ENCODE data around the gene SPATA32. TPM values are rescaled to one million over a fixed set of nuclear protein-coding genes. Genes with fewer than 3 reads are reported as not detected.
A peak's percentile ranks its signal among the peaks of the same experiment; 100 is the strongest.

The SPATA32 gene
- total RNA-seq, 2 donors from 2014 or later = 1.0 TPM; not detected in 1

DNA sequence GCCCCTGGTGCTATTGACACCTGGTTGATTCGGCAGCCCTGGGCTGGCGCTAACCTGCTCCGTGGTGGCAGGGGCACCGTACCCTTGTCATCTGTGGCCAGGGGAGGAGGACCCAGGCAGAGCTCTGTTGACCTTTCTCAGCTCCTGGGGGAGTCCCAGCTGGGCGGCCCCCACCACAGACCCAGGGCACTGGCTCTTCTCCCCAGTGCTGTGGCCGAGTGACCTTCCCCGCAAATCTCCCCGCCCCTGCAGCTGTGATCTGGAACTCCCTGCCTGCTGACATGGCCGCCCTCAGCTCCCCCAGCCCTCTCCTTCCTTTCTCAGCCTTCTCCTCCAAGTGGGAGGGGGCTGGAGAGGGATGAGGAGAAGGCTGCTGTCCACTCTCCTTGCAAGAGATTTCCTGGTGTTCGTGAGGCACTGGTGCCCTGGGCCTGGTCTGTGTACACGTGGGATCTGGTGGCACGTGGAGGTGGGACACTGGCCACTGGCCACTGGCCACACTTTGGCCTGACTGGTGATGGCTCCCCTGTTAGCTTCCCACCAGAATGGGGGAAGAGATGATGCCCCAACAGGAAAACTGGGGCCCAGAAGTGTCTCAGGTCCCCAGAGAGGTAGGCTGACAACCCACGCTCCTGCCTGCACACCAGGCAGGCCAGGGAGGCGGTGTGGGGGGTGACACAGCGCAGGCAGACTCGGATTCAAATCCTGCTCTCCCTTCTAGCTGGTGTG is 32.0 kb downstream of the SPATA32 start:
- H3K36me3 ChIP-seq (replicated peaks in 1 of 2; ENCODE audit: insufficient read depth in 1 of 2, low read depth in 2 of 2) = no peaks in the 10 kb centered on the region
- peak overlapping the region in 2 of 4 donors; percentile 25 to 74 for H3K27ac ChIP-seq
- H3K4me1 ChIP-seq = peaks cover 25% of the 10 kb centered on the region
- WGBS, 2 donors = 80 to 87% methylated on average over 6 to 15 of the region's 16 CpGs
- no peak for ATAC-seq
- H3K27me3 ChIP-seq = no peaks in the 10 kb centered on the region
- intact Hi-C loops (cut with DNase I) = no loop called here
- no peak overlapping the region for H3K4me3 ChIP-seq
- no peak for DNase-seq
- TF ChIP-seq, protein P1, sequence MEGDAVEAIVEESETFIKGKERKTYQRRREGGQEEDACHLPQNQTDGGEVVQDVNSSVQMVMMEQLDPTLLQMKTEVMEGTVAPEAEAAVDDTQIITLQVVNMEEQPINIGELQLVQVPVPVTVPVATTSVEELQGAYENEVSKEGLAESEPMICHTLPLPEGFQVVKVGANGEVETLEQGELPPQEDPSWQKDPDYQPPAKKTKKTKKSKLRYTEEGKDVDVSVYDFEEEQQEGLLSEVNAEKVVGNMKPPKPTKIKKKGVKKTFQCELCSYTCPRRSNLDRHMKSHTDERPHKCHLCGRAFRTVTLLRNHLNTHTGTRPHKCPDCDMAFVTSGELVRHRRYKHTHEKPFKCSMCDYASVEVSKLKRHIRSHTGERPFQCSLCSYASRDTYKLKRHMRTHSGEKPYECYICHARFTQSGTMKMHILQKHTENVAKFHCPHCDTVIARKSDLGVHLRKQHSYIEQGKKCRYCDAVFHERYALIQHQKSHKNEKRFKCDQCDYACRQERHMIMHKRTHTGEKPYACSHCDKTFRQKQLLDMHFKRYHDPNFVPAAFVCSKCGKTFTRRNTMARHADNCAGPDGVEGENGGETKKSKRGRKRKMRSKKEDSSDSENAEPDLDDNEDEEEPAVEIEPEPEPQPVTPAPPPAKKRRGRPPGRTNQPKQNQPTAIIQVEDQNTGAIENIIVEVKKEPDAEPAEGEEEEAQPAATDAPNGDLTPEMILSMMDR (IDR thresholded peaks at IDR 0.05) = no peak
- TF ChIP-seq POLR2A (IDR thresholded peaks at IDR 0.05) = no peak
- H3K9me3 ChIP-seq = no peaks in the 10 kb centered on the region

DNA sequence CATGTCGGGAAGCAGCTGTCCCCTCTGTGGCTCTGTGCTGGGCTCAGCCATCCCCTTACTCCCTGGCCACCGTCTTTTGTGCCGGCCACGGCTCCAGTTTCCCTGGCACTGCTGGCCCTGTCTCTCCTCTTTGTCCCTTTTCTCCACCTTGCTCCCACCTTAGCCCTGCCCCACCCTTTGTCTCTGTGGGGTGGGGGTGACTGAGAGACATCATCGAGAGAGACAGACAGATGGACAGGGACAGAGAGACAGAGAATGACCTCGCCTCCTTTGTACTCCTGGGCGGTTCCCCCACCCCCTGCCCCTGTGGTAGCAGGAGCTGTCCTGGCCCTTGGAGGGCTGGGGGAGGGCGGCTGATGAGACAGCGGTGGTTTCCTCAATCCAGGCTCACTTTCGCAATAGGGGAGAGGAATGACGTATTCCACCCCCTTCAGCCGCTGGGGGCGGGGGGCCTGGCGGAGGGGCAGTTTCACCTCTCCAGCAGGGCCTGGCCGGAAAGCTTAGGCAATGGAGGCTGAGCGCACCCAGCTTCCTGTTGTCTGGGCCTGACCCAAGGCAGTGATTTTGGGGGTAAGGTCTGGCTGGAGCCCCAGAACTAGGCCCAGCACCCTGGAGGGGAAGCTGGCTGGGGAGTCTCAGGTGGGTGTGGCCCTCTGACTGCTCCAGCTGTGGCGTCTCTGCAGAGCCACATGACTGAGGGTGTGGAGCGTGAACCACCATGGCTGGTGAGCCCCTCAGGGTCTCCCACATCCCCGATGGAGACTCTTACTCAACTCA is 32.9 kb downstream of the SPATA32 start:
- H3K36me3 ChIP-seq (replicated peaks in 1 of 2; ENCODE audit: insufficient read depth in 1 of 2, low read depth in 2 of 2) = no peaks in the 10 kb centered on the region
- 50 to 69% methylated on average over 14 to 19 of the region's 19 CpGs for WGBS, 2 donors
- ATAC-seq = peak; percentile 39
- peaks cover 25% of the 10 kb centered on the region for H3K4me1 ChIP-seq
- peak; percentile 50 to 86 (median 59) for DNase-seq
- TF ChIP-seq POLR2A (IDR thresholded peaks at IDR 0.05) = peak in 1 of 3 donors; percentile 2
- TF ChIP-seq, protein P1 (IDR thresholded peaks at IDR 0.05) = no peak
- H3K27ac ChIP-seq = peak overlapping the region in 3 of 4 donors; percentile 40 to 74 (median 45)
- H3K4me3 ChIP-seq = no peak overlapping the region
- H3K27me3 ChIP-seq = no peaks in the 10 kb centered on the region
- no peaks in the 10 kb centered on the region for H3K9me3 ChIP-seq
- intact Hi-C loops (cut with DNase I) = no loop called here

DNA sequence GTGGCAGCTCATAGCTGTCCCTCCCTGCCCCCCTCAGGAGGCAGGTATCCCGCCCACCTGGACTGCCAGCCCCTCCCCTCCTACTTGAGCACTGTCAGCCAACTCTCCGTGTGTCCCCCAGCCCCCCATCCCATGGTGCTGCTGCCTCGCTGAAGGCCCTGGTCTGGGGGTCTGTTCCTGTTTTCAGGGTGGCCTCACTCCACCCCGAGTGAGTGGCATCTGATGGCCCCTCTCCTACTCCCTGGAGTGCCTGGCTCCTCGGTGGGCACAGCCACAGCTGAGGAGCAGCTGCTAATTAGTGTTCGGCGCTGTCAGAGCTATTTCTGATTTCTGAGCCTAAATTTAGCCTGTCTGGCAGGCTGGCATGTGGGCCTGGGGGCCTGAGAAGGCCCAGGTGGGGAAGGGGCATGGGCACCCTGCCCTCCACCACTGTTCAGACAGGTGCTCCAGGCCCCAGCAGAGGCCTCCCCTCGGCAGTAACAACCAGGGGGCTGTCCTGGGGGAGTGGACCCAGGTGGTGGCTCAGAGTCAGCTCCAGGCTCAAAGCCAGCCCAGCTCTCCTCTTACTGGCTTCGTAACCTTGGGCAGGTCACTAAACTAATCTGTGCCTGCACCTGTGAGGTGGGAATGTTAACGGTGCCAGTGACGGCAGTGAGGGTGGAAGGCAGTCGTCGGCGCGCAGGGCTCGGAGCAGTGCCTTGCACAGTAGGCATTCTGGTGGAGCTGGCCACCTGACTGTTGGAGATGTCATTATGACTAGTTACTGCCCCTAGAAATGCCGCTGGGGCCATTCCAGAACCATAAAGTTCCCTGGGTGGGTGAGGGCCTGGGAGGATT is 33.8 kb downstream of the SPATA32 start:
- no peaks in the 10 kb centered on the region for H3K9me3 ChIP-seq
- H3K27me3 ChIP-seq = no peaks in the 10 kb centered on the region
- ATAC-seq (peak; percentile 25), DNase-seq (peak in 3 of 4 donors; percentile 57 to 77 (median 77))
- H3K36me3 ChIP-seq (replicated peaks in 1 of 2; ENCODE audit: insufficient read depth in 1 of 2, low read depth in 2 of 2) = no peaks in the 10 kb centered on the region
- no peak overlapping the region for H3K4me3 ChIP-seq
- H3K27ac ChIP-seq = peak overlapping the region in 3 of 4 donors; percentile 40 to 74 (median 45)
- H3K4me1 ChIP-seq = peaks cover 25% of the 10 kb centered on the region
- TF ChIP-seq, protein P1 (IDR thresholded peaks at IDR 0.05) = no peak
- no peak for TF ChIP-seq POLR2A (IDR thresholded peaks at IDR 0.05)
- WGBS, 2 donors = 19 to 23% methylated on average over 8 to 17 of the region's 17 CpGs
- intact Hi-C loops (cut with DNase I) = no loop called here

DNA sequence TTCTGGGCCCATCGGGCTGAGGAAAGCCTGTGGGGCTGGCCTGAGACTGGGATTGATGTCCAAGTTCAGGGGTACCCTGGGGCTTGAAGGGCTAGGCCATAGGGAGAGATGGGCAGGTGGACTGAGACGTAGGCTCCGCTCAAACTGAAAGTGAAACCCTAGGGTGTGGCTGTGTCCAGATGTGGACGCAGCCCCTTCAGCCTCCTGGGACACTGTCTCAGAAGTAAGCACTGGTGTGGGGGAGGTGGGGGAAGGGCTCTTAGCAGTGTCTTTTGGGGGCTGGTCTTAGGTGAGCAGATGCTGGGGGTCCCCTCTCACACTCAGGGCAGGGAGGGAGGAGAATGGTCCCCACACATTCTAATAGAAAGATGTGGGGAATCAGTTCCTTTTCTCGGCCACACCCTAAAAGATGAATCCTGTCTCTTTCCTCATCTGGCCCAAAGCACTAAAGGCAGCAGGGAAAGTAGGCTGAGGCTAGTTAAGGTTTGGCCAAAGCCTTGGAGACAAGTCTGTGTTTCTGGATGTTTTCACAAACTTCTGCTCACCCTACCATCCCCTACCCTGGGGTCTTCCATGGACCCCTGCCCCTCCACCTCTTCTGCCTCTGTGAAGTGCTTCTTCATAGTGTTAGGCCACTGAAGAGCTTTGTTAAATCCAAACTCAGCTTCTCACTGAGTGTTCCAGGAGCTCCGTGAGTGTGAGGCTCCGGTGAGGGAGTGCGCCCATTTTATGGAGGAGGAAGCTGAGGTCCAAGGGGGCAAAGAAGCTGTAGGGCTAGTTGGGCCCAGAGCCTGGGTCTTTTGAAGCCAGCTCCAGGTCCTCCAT is 34.6 kb downstream of the SPATA32 start:
- no peak overlapping the region for H3K4me3 ChIP-seq
- no peak for DNase-seq
- intact Hi-C loops (cut with DNase I) = no loop called here

More for the DNA sequence above, 34.6 kb downstream of the SPATA32 start:
- no peak for TF ChIP-seq POLR2A (IDR thresholded peaks at IDR 0.05)
- TF ChIP-seq, protein P1 (IDR thresholded peaks at IDR 0.05) = no peak
- peak overlapping the region in 3 of 4 donors; percentile 40 to 74 (median 51) for H3K27ac ChIP-seq
- WGBS, 2 donors = 75 to 87% methylated on average over 8 of the region's 8 CpGs
- H3K9me3 ChIP-seq = no peaks in the 10 kb centered on the region
- peaks cover 0 to 2% of the 10 kb centered on the region in 2 donors for H3K27me3 ChIP-seq
- H3K4me1 ChIP-seq = peaks cover 27% of the 10 kb centered on the region
- H3K36me3 ChIP-seq (replicated peaks in 1 of 2; ENCODE audit: insufficient read depth in 1 of 2, low read depth in 2 of 2) = no peaks in the 10 kb centered on the region
- ATAC-seq = no peak

All from body of pancreas (tissue), 4 donors.